GM12892 (cell line): ENCODE data around the gene LGALS8.
"Not testable (repeated sequence)": the region's sequence is repeated elsewhere in the genome, so short reads cannot be mapped to it uniquely, and the experiment has no call there.

Experiments
- DNase-seq: peaks from one replicate; pipeline ENCODE4 v3.0.0; 2011; ENCODE audit not compliant: insufficient read length
- FAIRE-seq: peaks from 2 replicates; lab custom pipeline; 2011; peaks lifted over from hg19 to GRCh38; lab: Jason Lieb, UNC
- POLR2A ChIP-seq: IDR thresholded peaks from 2 replicates; pipeline ENCODE4 v1.6.1; 2011; ENCODE audit warnings: low read depth, low read length, control low read depth
- POLR2AphosphoS5 ChIP-seq: IDR thresholded peaks from 2 replicates; pipeline ENCODE4 v1.6.1; 2011; ENCODE audit warnings: low read depth, low read length, control low read depth
- TAF1 ChIP-seq: IDR thresholded peaks from 2 replicates; pipeline ENCODE4 v1.6.1; 2011; ENCODE audit warnings: low read depth, mild to moderate bottlenecking, control low read depth, low read length, borderline replicate concordance

Gene LGALS8

GRCh38 chr1:236494586-236495466 lies 29.0 kb upstream of the LGALS8 start:
- no peak for FAIRE-seq
- no peak for TF ChIP-seq TAF1
- TF ChIP-seq POLR2AphosphoS5, result no peak
- TF ChIP-seq POLR2A, result no peak
- no peak for DNase-seq

- TF ChIP-seq POLR2AphosphoS5 (no peak), TAF1 (no peak), POLR2A (no peak)
- FAIRE-seq (no peak), DNase-seq (no peak)
Observed at GRCh38 chr1:236495467-236496112, 28.2 kb upstream of the LGALS8 start.

- no peak for FAIRE-seq
- DNase-seq, result no peak
- no peak for TF ChIP-seq POLR2AphosphoS5
- no peak for TF ChIP-seq TAF1
- TF ChIP-seq POLR2A, result no peak
Observed at GRCh38 chr1:236497908-236498307, 25.9 kb upstream of the LGALS8 start.

GRCh38 chr1:236501093-236501492 lies 22.7 kb upstream of the LGALS8 start:
- no peak for FAIRE-seq
- DNase-seq, result no peak
- no peak for TF ChIP-seq POLR2AphosphoS5
- no peak for TF ChIP-seq TAF1
- no peak for TF ChIP-seq POLR2A

GRCh38 chr1:236502579-236502971 lies 21.2 kb upstream of the LGALS8 start:
- TF ChIP-seq POLR2A (no peak), TAF1 (no peak), POLR2AphosphoS5 (no peak)
- FAIRE-seq (no peak), DNase-seq (no peak)

GRCh38 chr1:236502972-236503639 lies 20.7 kb upstream of the LGALS8 start:
- no peak for DNase-seq
- FAIRE-seq, result no peak
- no peak for TF ChIP-seq POLR2AphosphoS5
- no peak for TF ChIP-seq POLR2A
- TF ChIP-seq TAF1, result no peak

- DNase-seq, FAIRE-seq: not testable (repeated sequence)
Observed at GRCh38 chr1:236504338-236504737, 19.4 kb upstream of the LGALS8 start.

GRCh38 chr1:236507022-236507700 lies 16.6 kb upstream of the LGALS8 start:
- no peak for TF ChIP-seq TAF1
- no peak for TF ChIP-seq POLR2AphosphoS5
- no peak for TF ChIP-seq POLR2A
- FAIRE-seq (no peak), DNase-seq (no peak)

GRCh38 chr1:236508593-236509027 lies 15.2 kb upstream of the LGALS8 start:
- TF ChIP-seq POLR2A (no peak), TAF1 (no peak), POLR2AphosphoS5 (no peak)
- FAIRE-seq, result peak; percentile 62
- DNase-seq, result no peak

- FAIRE-seq (no peak), DNase-seq (no peak)
- TF ChIP-seq POLR2AphosphoS5 (no peak), TAF1 (no peak), POLR2A (no peak)
Observed at GRCh38 chr1:236509203-236509602, 14.6 kb upstream of the LGALS8 start.
